IPS-NIHi7 (cell line): ENCODE data around the gene PHF21A.

Experiments used
- DNase-seq: peaks from one replicate; pipeline ENCODE4 v3.0.0; 2012; ENCODE audit warnings: mixed read lengths; ENCODE audit errors: extremely low spot score

The PHF21A gene

GRCh38 chr11:45934580-45935318, 186.5 kb downstream of the PHF21A start:
- DNase-seq, result no peak

- no peak for DNase-seq
Measured at GRCh38 chr11:45933846-45934579, 187.2 kb downstream of the PHF21A start.

- DNase-seq, result no peak
Measured at GRCh38 chr11:45933131-45933831, 188.0 kb downstream of the PHF21A start.

GRCh38 chr11:45932217-45932616, 189.0 kb downstream of the PHF21A start:
- DNase-seq, result no peak

GRCh38 chr11:45931739-45932138, 189.5 kb downstream of the PHF21A start:
- no peak for DNase-seq

GRCh38 chr11:45930951-45931570, 190.2 kb downstream of the PHF21A start:
- DNase-seq, result no peak

GRCh38 chr11:45930031-45930794, 191.0 kb downstream of the PHF21A start:
- DNase-seq, result no peak

GRCh38 chr11:45929486-45930030, 191.7 kb downstream of the PHF21A start:
- DNase-seq, result no peak

GRCh38 chr11:45928535-45929215, 192.6 kb downstream of the PHF21A start:
- DNase-seq, result no peak

GRCh38 chr11:45927684-45928413, 193.4 kb downstream of the PHF21A start:
- no peak for DNase-seq

- no peak for DNase-seq
Measured at GRCh38 chr11:45927332-45927683, 193.9 kb downstream of the PHF21A start.

- no peak for DNase-seq
Measured at GRCh38 chr11:45926536-45927331, 194.5 kb downstream of the PHF21A start.

GRCh38 chr11:45926001-45926401, 195.3 kb downstream of the PHF21A start:
- DNase-seq, result no peak

GRCh38 chr11:45925550-45925949, 195.7 kb downstream of the PHF21A start:
- DNase-seq, result no peak

GRCh38 chr11:45924927-45925326, 196.3 kb downstream of the PHF21A start:
- DNase-seq, result no peak

GRCh38 chr11:45924036-45924915, 197.0 kb downstream of the PHF21A start:
- no peak for DNase-seq

- DNase-seq, result peak; percentile 96
Measured at GRCh38 chr11:45922425-45923082, 198.7 kb downstream of the PHF21A start, which contains the start of gene LARGE2. Gene LARGE2, plus strand, starts transcription at chr11:45922656. Its CDS starts 227 bp downstream, at chr11:45922883.
